ENCODE data around the gene VAMP5. TPM values are rescaled to one million over a fixed set of nuclear protein-coding genes. Genes with fewer than 3 reads are reported as not detected.
A peak's percentile ranks its signal among the peaks of the same experiment; 100 is the strongest.
"Not testable (repeated sequence)": the region's sequence is repeated elsewhere in the genome, so short reads cannot be mapped to it uniquely, and the experiment has no call there.

Gene VAMP5
- total and polyA plus RNA-seq, 9 of the 15 experiments (the other 6 are each of a cell fraction or from before 2014, with no cell fraction given) = 0.54 to 1.9 (median 1.5) TPM; not detected in 2

GRCh38 chr2:85544915-85545779, 39.1 kb upstream of the VAMP5 start:
- H3K27me3 ChIP-seq (ENCODE audit: control insufficient read depth in 2 of 2, insufficient read depth in 2 of 2, low read length in 2 of 2); DNase-seq (ENCODE audit: extremely low read depth in 1 of 4, low spot score in 3 of 4); H3K9ac ChIP-seq (ENCODE audit: insufficient read depth in 1 of 2, low read depth in 2 of 2, low read length in 2 of 2); H3K9me1 ChIP-seq (ENCODE audit: control insufficient read depth, insufficient read depth, low read length); BruUV-seq (replicated peaks); in situ Hi-C loops (cut with MboI); FAIRE-seq; intact Hi-C loops (cut with micrococcal nuclease); H3K4me2 ChIP-seq (ENCODE audit: insufficient read depth, low read length); H2AFZ ChIP-seq (ENCODE audit: low read depth, low read length); H3K9me3 ChIP-seq (replicated peaks; ENCODE audit: control insufficient read depth, insufficient read depth, low read depth, low read length); CTCF ChIA-PET (ENCODE audit: low intra/inter-chr PET ratio); H3K4me3 ChIP-seq; H3K27ac ChIP-seq (ENCODE audit: extremely low read depth, low read depth, low read length); TF ChIP-seq MYNN (CRISPR knock-in tag; IDR thresholded peaks at IDR 0.05): not testable (repeated sequence)
- WGBS (ENCODE audit: insufficient coverage, low coverage, missing lambda C conversion rate) = 70% methylated on average over 3 of the region's 5 CpGs
- H3K36me3 ChIP-seq (ENCODE audit: control insufficient read depth, insufficient read depth, low read length) = peaks cover 72% of the 10 kb centered on the region
- POLR2A ChIA-PET = interaction anchor here (0.6 to 24.3 kb wide), 18 partner anchors 10 to 264 kb away, joined by 3 to 1576 read pairs (median 5); partner anchors contain the start of genes CAPG, GGCX, RNF181 and SH2D6
- peaks cover 35% of the 10 kb centered on the region for H4K20me1 ChIP-seq (replicated peaks; ENCODE audit: control insufficient read depth, insufficient read depth, low read length)
- 0 out of 2 replicates have a peak, but pooled peaks have one; percentile 9 for TF ChIP-seq PML (IDR thresholded peaks at IDR 0.05; ENCODE audit: low read length)
- peak; percentile 15; the same call in 1 of the 2 replicates for TF ChIP-seq ZFX (CRISPR knock-in tag; IDR thresholded peaks at IDR 0.05)
- TF ChIP-seq, protein P1, sequence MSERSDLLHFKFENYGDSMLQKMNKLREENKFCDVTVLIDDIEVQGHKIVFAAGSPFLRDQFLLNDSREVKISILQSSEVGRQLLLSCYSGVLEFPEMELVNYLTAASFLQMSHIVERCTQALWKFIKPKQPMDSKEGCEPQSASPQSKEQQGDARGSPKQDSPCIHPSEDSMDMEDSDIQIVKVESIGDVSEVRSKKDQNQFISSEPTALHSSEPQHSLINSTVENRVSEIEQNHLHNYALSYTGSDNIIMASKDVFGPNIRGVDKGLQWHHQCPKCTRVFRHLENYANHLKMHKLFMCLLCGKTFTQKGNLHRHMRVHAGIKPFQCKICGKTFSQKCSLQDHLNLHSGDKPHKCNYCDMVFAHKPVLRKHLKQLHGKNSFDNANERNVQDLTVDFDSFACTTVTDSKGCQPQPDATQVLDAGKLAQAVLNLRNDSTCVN (CRISPR knock-in tag; IDR thresholded peaks at IDR 0.05) = 0 out of 2 replicates have a peak, but pooled peaks have one; percentile 44
- 0 out of 2 replicates have a peak, but pooled peaks have one; percentile 39 for TF ChIP-seq ELK3 (CRISPR knock-in tag; IDR thresholded peaks at IDR 0.05)
- TF ChIP-seq ZFPM2 (CRISPR knock-in tag; IDR thresholded peaks at IDR 0.05) = 0 out of 2 replicates have a peak, but pooled peaks have one; percentile 14
- TF ChIP-seq SIN3A (IDR thresholded peaks at IDR 0.05; ENCODE audit: borderline replicate concordance in 2 of 2, control insufficient read depth in 1 of 2, low read depth in 2 of 2, low read length in 2 of 2) = 0 out of 4 replicates have a peak, but pooled peaks of 1 of the 2 experiments have one; percentile 71
- peak; percentile 7; the same call in 1 of the 2 replicates for TF ChIP-seq POLR2AphosphoS5 (IDR thresholded peaks at IDR 0.05; ENCODE audit: control insufficient read depth, insufficient read depth, low read depth, low read length)
- 0 out of 2 replicates have a peak, but pooled peaks have one; percentile 12 for TF ChIP-seq DNMT1 (IDR thresholded peaks at IDR 0.05)
- 0 out of 2 replicates have a peak, but pooled peaks have one; percentile 17 for TF ChIP-seq MEF2A (IDR thresholded peaks at IDR 0.05; ENCODE audit: control insufficient read depth, low read depth, low read length)
- TF ChIP-seq ZNF717 (CRISPR knock-in tag; IDR thresholded peaks at IDR 0.05) = peak; percentile 62; the same call in 1 of the 2 replicates
- peak; percentile 50 for TF ChIP-seq ILF3 (IDR thresholded peaks at IDR 0.05; ENCODE audit: borderline replicate concordance)
- TF ChIP-seq THRAP3 (IDR thresholded peaks at IDR 0.05; ENCODE audit: borderline replicate concordance) = peak; percentile 23; the same call in 1 of the 2 replicates
- TF ChIP-seq MYNN (IDR thresholded peaks at IDR 0.05) = 0 out of 2 replicates have a peak, but pooled peaks have one; percentile 27
- peaks cover 33% of the 10 kb centered on the region for H3K79me2 ChIP-seq (ENCODE audit: control insufficient read depth, insufficient read depth, low read length)
- peak; percentile 15 for ATAC-seq
- peaks cover 0 to 22% of the 10 kb centered on the region in 2 experiments; a peak in 3 of 5 replicates for H3K4me1 ChIP-seq (replicated peaks in 1 of 2; ENCODE audit: control insufficient read depth in 2 of 2, insufficient read depth in 2 of 2, low read length in 2 of 2)

All from K562 (cell line).